Activated naive CD4-positive, alpha-beta T cell treated with anti-CD3 and anti-CD28 coated beads, Interleukin-2, amount 10 ng/mL, durations not matched to agents 7 days and 5 days (primary cell): ENCODE data around the gene SEPSECS.

Source experiments
- CTCF ChIA-PET: fragments of 350-600 bp; sonication (Branson Sonifier 250); formaldehyde crosslinking; loops from one replicate; lab custom pipeline; 2021; ENCODE audit warnings: antibody characterized with exemption; lab: Charles Lee
- DNase-seq: peaks from one replicate; pipeline ENCODE4 v3.0.0-alpha.2; 2020
- H3K27ac Mint-ChIP-seq: one replicate; pipeline ENCODE4 v1.8.0; 2021; ENCODE audit warnings: mild to moderate bottlenecking, moderate library complexity, mixed read lengths
- H3K27me3 Mint-ChIP-seq: one replicate; pipeline ENCODE4 v1.8.0; 2021; ENCODE audit warnings: mild to moderate bottlenecking, mixed read lengths
- H3K36me3 Mint-ChIP-seq: one replicate; pipeline ENCODE4 v1.8.0; 2021; ENCODE audit warnings: mixed read lengths
- H3K4me1 Mint-ChIP-seq: one replicate; pipeline ENCODE4 v1.8.0; 2021; ENCODE audit warnings: mixed read lengths
- H3K4me3 Mint-ChIP-seq: one replicate; pipeline ENCODE4 v1.8.0; 2021; ENCODE audit warnings: mild to moderate bottlenecking, moderate library complexity, mixed read lengths
- H3K9me3 Mint-ChIP-seq: one replicate; pipeline ENCODE4 v1.8.0; 2021; ENCODE audit warnings: mixed read lengths

SEPSECS gene

DNA sequence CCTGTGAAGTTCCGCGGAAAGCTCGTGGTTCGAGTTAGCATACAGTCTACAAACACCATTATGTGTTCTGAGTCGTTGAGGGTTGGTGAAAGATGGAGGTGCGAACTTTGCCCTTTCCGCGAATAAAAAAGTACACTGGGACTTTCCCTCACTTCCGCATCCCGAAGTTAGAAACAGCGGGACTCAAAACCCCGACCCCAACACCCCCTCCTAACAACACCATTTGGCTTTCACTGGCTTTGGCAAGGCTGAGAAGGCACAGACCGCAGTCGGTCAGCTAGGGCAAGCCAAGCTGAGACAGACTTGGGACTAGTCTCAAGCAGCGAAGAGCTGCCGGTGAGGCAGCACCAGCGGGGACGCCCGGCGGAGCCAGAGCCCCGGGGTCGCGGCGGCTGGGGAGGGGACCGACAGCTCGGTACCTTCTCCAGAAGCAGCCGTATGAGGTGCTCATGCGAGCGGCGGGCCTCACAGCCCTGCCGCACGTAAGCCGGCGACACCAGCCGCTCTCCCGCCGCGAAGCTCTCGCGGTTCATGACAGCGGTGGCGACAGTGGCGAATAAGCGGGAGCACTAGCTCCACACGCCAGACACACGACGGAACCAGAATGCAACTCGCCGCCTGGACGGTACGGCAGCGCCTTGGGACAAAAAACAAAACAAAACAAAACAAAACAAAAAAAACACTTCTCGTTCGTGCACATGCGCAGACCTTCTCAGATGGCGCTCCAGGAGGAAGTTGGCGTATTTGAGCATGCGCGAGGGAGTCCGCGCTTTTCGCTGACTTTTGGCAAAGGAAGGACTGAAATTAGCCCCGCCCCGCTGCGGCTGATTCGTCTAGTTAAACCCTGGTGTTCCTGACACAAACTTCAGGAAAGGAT is at the start of gene SEPSECS:
TSS of gene SEPSECS (minus strand) at position 613 of the 877 bp plus-strand sequence. CDS start at position 533, 80 bp downstream.
- peaks cover 51% of the 10 kb centered on the region for H3K4me1 Mint-ChIP-seq
- H3K27ac Mint-ChIP-seq: peak within 1 kb of the TSS; percentile 92
- H3K27me3 Mint-ChIP-seq: no peaks in the 10 kb centered on the region
- CTCF ChIA-PET: interaction anchor here (1.4 to 4.6 kb wide), 4 partner anchors 16 to 207 kb away, joined by 5 to 17 read pairs (median 9); partner anchors contain the start of gene PI4K2B
- H3K4me3 Mint-ChIP-seq: peak within 1 kb of the TSS; percentile 85
- peaks cover 38% of the 10 kb centered on the region for H3K36me3 Mint-ChIP-seq
- no peaks in the 10 kb centered on the region for H3K9me3 Mint-ChIP-seq
- peak; percentile 97 for DNase-seq

DNA sequence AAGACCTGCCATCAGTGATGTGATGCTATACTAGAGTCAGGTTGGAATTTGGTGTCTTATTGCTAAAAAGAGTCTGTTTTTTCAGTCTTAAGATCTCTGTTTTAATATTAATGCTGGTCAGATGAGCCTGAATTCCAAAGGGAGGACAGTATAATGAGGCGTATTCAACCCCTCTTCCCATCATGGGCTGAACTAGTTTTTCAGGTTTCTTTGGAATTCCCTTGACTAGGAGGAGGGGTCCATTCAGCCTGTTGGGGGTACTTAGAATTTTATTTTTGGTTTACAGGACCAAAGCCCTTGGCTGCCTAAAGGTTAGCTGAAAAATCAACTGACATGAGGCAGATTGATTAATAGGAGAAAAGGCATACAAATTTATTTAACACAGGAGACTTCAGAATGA is 49.5 kb upstream of the SEPSECS start:
- no peak for DNase-seq
- CTCF ChIA-PET: no interaction called here
- H3K27me3 Mint-ChIP-seq: peaks cover 4% of the 10 kb centered on the region
- H3K4me3 Mint-ChIP-seq: no peak overlapping the region
- peak overlapping the region; percentile 2 for H3K27ac Mint-ChIP-seq
- no peaks in the 10 kb centered on the region for H3K36me3 Mint-ChIP-seq
- H3K4me1 Mint-ChIP-seq: no peaks in the 10 kb centered on the region
- H3K9me3 Mint-ChIP-seq: peaks cover 4% of the 10 kb centered on the region

DNA sequence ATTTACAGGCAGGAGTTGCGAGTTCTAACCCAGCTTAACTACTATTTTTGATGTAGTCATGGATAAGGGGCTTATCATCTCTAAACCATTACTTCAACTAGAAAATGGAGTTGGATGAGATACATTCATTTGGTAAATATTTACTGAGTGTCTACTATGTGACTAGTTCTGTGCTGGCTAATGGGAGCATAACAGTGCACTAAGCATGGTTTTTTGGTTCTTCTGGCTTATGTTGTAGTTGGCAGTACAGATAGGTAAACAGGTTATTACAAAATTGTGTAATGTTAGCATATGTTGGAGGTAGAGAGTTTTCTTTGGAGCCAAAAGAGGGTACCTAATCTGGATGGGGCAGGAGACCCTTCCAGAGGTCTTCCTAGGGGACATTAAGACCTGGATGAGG is 47.7 kb upstream of the SEPSECS start:
- Mint-ChIP-seq H3K27me3 (peaks cover 4% of the 10 kb centered on the region), H3K27ac (no peak overlapping the region), H3K36me3 (no peaks in the 10 kb centered on the region), H3K9me3 (peaks cover 4% of the 10 kb centered on the region), H3K4me1 (no peaks in the 10 kb centered on the region), H3K4me3 (no peak overlapping the region)
- CTCF ChIA-PET: no interaction called here
- DNase-seq: no peak

DNA sequence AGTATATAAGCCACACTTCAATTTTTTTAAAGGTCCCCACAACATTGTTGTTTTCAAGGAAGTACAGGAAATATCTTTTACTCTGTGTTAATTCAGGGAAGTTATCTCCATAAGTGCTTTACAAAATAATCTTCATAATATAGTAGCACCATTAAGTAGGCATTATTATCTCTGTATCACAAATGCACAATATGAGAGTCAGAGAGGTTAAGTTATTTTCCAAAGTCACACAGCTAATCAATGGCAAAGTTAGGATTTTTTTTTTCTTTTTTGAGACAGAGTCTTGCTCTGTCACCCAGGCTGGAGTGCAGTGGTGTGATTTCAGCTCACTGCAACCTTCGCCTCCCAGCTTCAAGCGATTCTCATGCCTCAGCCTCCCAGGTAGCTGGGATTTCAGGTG is 38.5 kb upstream of the SEPSECS start:
- H3K36me3 Mint-ChIP-seq: peaks cover 13% of the 10 kb centered on the region
- H3K9me3 Mint-ChIP-seq: peaks cover 3% of the 10 kb centered on the region
- peaks cover 3% of the 10 kb centered on the region for H3K4me1 Mint-ChIP-seq
- no peak overlapping the region for H3K27ac Mint-ChIP-seq
- no peak for DNase-seq
- H3K27me3 Mint-ChIP-seq: no peaks in the 10 kb centered on the region
- no peak overlapping the region for H3K4me3 Mint-ChIP-seq
- CTCF ChIA-PET: no interaction called here

DNA sequence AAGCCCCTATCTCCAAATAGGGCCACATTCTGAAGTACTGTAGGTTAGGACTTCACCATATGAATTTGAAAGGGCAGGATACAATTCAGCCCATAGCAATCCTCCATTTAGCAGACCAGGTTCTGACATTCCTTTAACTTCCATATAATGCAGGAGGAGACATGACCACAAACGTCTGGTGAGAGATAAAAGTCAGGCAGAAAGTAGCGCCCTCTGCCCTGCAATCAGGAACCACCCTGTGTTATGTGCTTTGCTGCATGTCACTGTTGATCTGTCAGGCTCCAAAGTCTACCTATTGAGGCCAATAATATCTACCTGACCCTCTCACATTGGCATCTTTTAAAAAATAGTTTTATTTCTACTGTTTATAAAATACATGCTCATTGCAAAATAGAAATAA is 30.2 kb upstream of the SEPSECS start:
- Mint-ChIP-seq H3K36me3 (peaks cover 2% of the 10 kb centered on the region), H3K27ac (no peak overlapping the region), H3K4me1 (peaks cover 3% of the 10 kb centered on the region), H3K4me3 (no peak overlapping the region), H3K9me3 (no peaks in the 10 kb centered on the region), H3K27me3 (no peaks in the 10 kb centered on the region)
- CTCF ChIA-PET: no interaction called here
- no peak for DNase-seq

DNA sequence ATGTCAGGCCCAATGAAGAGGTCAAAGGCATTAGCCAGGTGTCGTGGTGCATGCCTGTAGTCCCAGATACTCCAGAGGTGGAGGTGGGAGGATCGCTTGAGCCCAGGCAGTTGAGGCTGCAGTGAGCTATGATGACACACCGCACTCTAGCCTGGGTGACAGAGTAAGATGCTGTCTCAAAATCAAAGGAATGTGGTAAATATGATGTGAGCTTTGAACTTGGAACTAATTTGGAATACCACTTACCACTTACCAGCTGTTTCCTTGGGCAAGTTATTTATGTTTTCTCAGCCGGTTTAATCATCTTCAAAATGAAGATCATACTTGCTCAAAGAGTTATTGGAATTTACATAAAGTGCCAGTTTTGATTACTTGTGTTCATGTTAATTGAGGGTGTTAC is 23.8 kb upstream of the SEPSECS start:
- no peaks in the 10 kb centered on the region for H3K27me3 Mint-ChIP-seq
- H3K27ac Mint-ChIP-seq: no peak overlapping the region
- DNase-seq: no peak
- H3K36me3 Mint-ChIP-seq: peaks cover 1% of the 10 kb centered on the region
- no peak overlapping the region for H3K4me3 Mint-ChIP-seq
- peaks cover 6% of the 10 kb centered on the region for H3K4me1 Mint-ChIP-seq
- CTCF ChIA-PET: interaction anchor here (1.0 kb wide), 1 partner anchor 204 kb away, joined by 3 read pairs; no protein-coding TSS in a partner anchor
- H3K9me3 Mint-ChIP-seq: no peaks in the 10 kb centered on the region

DNA sequence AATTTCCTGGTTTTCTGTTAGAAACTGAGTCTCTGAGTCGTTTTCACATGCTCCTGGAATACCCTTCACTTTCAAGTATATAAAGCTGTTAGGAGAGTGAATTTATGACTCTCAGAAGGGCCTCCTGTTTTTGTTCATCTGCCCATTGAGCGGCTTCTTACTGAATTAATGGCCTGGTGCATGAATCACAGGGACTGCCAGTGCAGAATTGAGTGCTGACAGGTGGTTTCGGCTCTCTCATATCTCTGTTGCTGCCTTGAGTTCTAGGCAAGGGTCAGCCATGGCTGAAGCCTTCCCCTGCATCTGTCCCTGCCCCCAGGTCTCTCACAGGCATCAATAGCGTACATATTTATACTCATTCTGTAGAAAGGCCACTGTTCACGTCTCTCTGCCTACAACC is 22.7 kb upstream of the SEPSECS start:
- Mint-ChIP-seq H3K36me3 (peaks cover 1% of the 10 kb centered on the region), H3K9me3 (no peaks in the 10 kb centered on the region), H3K4me3 (no peak overlapping the region), H3K27me3 (no peaks in the 10 kb centered on the region), H3K4me1 (peaks cover 16% of the 10 kb centered on the region), H3K27ac (peak overlapping the region; percentile 39)
- DNase-seq: no peak
- CTCF ChIA-PET: interaction anchor here (1.0 kb wide), 1 partner anchor 185 kb away, joined by 3 read pairs; no protein-coding TSS in a partner anchor

DNA sequence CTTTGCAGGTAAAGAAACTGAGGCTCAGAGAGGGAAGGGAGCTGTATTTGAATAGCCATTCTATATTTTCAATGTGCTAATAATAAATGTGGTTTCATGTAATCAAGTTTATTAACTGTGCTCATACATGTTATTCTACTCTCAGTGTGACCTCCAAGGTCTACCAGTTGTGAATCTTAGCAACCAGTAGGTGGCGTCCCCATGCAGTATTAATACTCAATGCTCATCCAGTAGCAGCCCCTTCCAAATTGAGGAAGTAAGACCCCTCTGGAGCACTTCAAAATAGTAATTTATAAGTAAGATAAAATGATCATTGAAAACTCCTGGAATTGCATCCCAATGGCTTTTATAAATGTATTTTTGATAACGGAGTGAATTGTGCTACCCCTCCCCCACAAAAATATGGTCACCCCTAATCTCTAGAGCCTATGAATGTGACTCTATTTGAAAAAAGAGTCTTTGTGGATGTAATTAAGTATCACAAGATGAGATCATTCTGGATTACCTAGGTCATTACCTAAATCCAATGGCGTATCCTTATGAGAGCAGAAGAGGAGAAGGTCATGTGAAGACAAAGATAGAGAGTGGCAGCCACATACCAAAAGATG is 20.4 kb upstream of the SEPSECS start:
- Mint-ChIP-seq H3K27ac (no peak overlapping the region), H3K4me3 (no peak overlapping the region), H3K36me3 (peaks cover 1% of the 10 kb centered on the region), H3K27me3 (no peaks in the 10 kb centered on the region), H3K9me3 (no peaks in the 10 kb centered on the region), H3K4me1 (peaks cover 20% of the 10 kb centered on the region)
- CTCF ChIA-PET: interaction anchor here (0.9 to 3.4 kb wide), 6 partner anchors 11 to 189 kb away, joined by 3 to 35 read pairs (median 10); partner anchors contain the start of gene SEPSECS
- DNase-seq: peak; percentile 52

DNA sequence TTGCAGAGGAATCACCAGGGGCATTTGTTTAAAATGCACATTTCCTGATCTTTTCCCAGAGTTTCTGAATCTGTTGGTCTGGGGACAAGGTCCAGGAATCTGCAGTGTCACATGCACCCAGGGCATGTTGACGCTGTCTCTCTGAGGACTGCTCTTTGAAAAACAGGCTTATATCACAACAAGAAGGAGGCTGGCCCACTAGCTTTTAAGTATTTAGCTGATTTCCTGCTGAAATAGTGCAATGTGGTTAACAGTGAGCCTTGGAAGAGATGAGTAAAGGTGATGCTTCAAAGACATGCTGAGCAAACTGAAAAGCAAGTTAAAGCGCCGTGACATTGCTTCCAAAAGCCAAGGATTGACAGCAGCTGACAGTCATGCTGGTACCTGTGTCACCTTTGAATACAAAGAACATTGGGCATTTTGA is 18.6 kb upstream of the SEPSECS start:
- peak overlapping the region; percentile 39 for H3K27ac Mint-ChIP-seq
- no peak for DNase-seq
- H3K9me3 Mint-ChIP-seq: no peaks in the 10 kb centered on the region
- H3K4me1 Mint-ChIP-seq: peaks cover 20% of the 10 kb centered on the region
- no peaks in the 10 kb centered on the region for H3K27me3 Mint-ChIP-seq
- peaks cover 1% of the 10 kb centered on the region for H3K36me3 Mint-ChIP-seq
- CTCF ChIA-PET: interaction anchor here (1.8 to 3.4 kb wide), 4 partner anchors 9 to 189 kb away, joined by 6 to 35 read pairs (median 16); partner anchors contain the start of gene SEPSECS
- H3K4me3 Mint-ChIP-seq: no peak overlapping the region

DNA sequence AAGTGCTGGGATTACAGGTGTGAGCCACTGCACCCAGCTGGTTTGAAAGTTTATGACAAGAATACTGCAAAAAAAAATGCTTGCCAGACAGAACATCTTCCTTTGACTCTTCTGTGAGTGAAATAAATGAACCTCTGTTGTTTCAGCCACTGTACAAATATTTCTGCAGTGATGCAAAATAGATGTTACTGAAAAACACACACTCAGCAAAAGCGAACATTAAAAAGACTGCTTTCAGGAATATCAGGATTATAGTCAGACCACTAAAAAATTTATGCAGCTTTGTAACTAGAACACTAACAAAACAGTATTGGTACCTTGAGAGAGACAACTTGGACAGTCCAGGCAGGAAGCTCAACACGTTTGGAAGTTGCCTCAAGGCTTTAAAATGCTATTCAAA is 16.9 kb upstream of the SEPSECS start:
- Mint-ChIP-seq H3K27me3 (no peaks in the 10 kb centered on the region), H3K4me3 (no peak overlapping the region), H3K4me1 (peaks cover 20% of the 10 kb centered on the region), H3K9me3 (no peaks in the 10 kb centered on the region), H3K36me3 (peaks cover 9% of the 10 kb centered on the region), H3K27ac (no peak overlapping the region)
- DNase-seq: no peak
- CTCF ChIA-PET: interaction anchor here (1.0 kb wide), 1 partner anchor 9 kb away, joined by 3 read pairs; no protein-coding TSS in a partner anchor

DNA sequence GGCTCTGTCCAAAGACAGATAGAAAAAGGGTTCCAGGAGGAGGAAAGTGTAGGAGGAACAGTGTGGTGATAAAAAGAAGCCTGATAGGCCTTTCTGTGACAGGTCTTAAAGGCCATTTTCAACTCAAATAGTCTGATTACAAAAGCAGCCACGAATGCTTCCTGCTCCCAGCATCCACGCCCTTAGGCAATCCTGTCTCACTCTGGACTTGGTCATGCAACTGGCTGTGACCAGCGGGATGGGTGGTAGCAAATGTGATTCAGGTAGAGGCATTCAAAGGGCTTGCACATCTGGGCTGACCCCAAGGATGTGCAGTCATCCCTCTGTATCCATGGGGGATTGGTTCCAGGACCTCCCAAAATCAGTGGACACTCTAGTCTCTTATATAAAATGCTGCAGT is 14.4 kb upstream of the SEPSECS start:
- no peaks in the 10 kb centered on the region for H3K27me3 Mint-ChIP-seq
- no peak overlapping the region for H3K27ac Mint-ChIP-seq
- CTCF ChIA-PET: no interaction called here
- peaks cover 20% of the 10 kb centered on the region for H3K4me1 Mint-ChIP-seq
- H3K9me3 Mint-ChIP-seq: no peaks in the 10 kb centered on the region
- peaks cover 19% of the 10 kb centered on the region for H3K36me3 Mint-ChIP-seq
- H3K4me3 Mint-ChIP-seq: no peak overlapping the region
- DNase-seq: no peak

DNA sequence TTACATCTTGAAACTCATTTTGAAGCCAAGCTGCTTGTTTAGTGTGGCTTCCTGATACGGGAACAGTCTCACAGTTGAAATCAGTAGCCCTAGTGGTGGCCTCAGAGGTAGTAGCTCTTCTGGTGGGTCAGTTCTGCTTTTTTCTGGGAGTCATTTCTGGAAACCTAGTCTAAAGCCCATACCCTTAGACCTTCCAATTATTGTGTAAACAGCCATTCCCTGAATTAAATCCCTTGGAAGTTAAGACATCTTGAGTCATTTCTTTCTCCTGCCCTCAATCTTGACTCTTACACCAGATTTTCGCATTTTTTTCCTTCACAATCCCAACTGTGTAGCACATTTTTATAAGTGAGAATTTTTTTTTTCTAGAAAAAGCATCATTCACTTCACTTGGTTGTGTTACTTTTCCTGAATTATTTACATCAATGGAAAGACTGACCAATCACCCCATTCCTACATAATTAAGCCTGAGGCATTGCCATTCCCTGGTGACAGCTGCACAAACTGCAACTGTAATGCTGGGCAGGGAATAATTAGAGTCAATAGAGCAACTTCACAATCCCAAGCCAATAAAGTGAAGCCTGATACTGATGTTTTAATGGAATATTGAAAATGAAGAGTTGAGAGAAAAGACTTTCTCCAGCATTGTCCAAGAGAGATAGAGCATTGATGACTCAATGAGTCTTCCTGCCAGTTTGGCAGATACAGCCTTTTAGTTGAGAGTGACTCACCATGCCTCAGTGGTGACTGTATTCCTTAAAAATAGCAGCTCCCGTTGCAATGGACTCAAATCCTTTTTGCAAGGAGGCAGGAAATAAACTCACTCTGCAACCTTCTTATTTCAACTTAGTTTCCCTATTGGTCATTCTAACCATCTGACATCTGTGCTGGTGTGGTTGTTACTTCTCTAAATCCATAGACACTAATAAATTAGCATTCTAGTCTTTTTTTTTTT is 13.0 kb upstream of the SEPSECS start:
- DNase-seq: no peak
- Mint-ChIP-seq H3K27me3 (no peaks in the 10 kb centered on the region), H3K27ac (no peak overlapping the region), H3K4me3 (no peak overlapping the region), H3K36me3 (peaks cover 20% of the 10 kb centered on the region), H3K9me3 (no peaks in the 10 kb centered on the region), H3K4me1 (peaks cover 6% of the 10 kb centered on the region)
- CTCF ChIA-PET: no interaction called here

DNA sequence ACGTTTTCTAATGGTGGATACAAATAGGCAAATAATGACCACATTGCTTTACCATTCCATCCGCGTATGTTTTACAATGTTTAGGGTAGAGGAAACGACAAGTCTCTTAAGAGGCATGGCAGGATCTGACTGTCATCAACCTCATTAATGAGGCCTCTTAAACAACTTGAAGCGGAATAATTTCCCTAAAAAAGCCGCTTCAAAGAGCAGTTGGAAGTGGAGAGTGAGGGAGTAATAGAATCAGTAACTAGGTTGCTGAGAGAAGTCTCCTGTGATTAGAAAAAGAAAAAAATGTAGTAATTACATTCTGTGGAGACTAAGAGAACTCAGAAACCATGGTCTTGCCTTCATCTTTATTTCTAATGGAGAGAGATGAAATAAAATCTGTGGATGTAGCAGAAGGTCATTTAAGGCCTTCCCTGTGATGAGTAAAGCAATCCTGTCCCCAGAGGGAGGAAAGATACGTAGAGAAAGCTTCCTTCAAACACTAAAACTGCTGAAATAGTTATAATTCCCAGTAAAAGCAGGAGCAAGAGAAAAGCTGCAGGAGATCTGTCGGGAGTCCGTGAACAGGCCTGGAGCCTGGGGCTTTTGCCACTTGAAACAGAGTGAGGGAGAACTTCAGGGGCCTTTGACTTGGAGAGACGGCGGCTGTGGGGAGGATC is 11.1 kb upstream of the SEPSECS start:
- DNase-seq: no peak
- no peak overlapping the region for H3K4me3 Mint-ChIP-seq
- peaks cover 2% of the 10 kb centered on the region for H3K4me1 Mint-ChIP-seq
- CTCF ChIA-PET: no interaction called here
- H3K9me3 Mint-ChIP-seq: no peaks in the 10 kb centered on the region
- H3K36me3 Mint-ChIP-seq: peaks cover 26% of the 10 kb centered on the region
- no peak overlapping the region for H3K27ac Mint-ChIP-seq
- H3K27me3 Mint-ChIP-seq: no peaks in the 10 kb centered on the region
